GM18870 (cell line): ENCODE measurements around the gene MIPOL1.

Experiments
- ATAC-seq: cut with Tn5 transposase; IDR thresholded peaks from one replicate; pipeline ENCODE4 v1.9.1; 2021; ENCODE audit warnings: moderate library complexity; ENCODE audit not compliant: unreplicated experiment

Gene MIPOL1

GRCh38 chr14:37584211-37585100 lies 386.7 kb downstream of the MIPOL1 start:
- no peak for ATAC-seq

- ATAC-seq: no peak
Observed at GRCh38 chr14:37585101-37585511, 387.4 kb downstream of the MIPOL1 start.

GRCh38 chr14:37585971-37586796 lies 388.4 kb downstream of the MIPOL1 start:
- ATAC-seq: no peak

- no peak for ATAC-seq
Observed at GRCh38 chr14:37586797-37587130, 389.0 kb downstream of the MIPOL1 start.

GRCh38 chr14:37587131-37587803 lies 389.5 kb downstream of the MIPOL1 start:
- ATAC-seq: no peak

GRCh38 chr14:37587881-37588666 lies 390.3 kb downstream of the MIPOL1 start:
- ATAC-seq: no peak

GRCh38 chr14:37588667-37588955 lies 390.9 kb downstream of the MIPOL1 start:
- ATAC-seq: no peak

GRCh38 chr14:37588956-37589714 lies 391.4 kb downstream of the MIPOL1 start:
- no peak for ATAC-seq

GRCh38 chr14:37589715-37590427 lies 392.1 kb downstream of the MIPOL1 start:
- ATAC-seq: no peak

GRCh38 chr14:37590428-37591139 lies 392.8 kb downstream of the MIPOL1 start:
- ATAC-seq: no peak

- ATAC-seq: no peak
Observed at GRCh38 chr14:37591311-37591940, 393.7 kb downstream of the MIPOL1 start.

GRCh38 chr14:37591941-37592481 lies 394.3 kb downstream of the MIPOL1 start:
- ATAC-seq: no peak

- ATAC-seq: no peak
Observed at GRCh38 chr14:37592482-37593408, 395.0 kb downstream of the MIPOL1 start.

- no peak for ATAC-seq
Observed at GRCh38 chr14:37593511-37594237, 395.9 kb downstream of the MIPOL1 start.

- ATAC-seq: no peak
Observed at GRCh38 chr14:37594238-37594970, 396.7 kb downstream of the MIPOL1 start.
